ENCODE data around the gene CBX5. TPM values are rescaled to one million over a fixed set of nuclear protein-coding genes. Genes with fewer than 3 reads are reported as not detected.
"Not testable (repeated sequence)": the region's sequence is repeated elsewhere in the genome, so short reads cannot be mapped to it uniquely, and the experiment has no call there.

Gene CBX5
- total RNA-seq, 1 experiment from 2014 or later: 109 TPM

- ChIA-PET POLR2A (interaction anchor here (0.7 to 2.7 kb wide), 4 partner anchors 11 to 41 kb away, joined by 3 to 9 read pairs (median 6); partner anchors contain the start of genes CBX5 and HNRNPA1), CTCF (interaction anchor here (0.6 to 6.0 kb wide), 10 partner anchors 12 to 606 kb away, joined by 3 to 63 read pairs (median 5); no protein-coding TSS in a partner anchor)
- H3K9me3 Mint-ChIP-seq (ENCODE audit: unreplicated experiment): no peaks in the 10 kb centered on the region
- H3K36me3 Mint-ChIP-seq (ENCODE audit: insufficient read depth, unreplicated experiment): peaks cover 67% of the 10 kb centered on the region
- no peak overlapping the region for H3K4me3 Mint-ChIP-seq (ENCODE audit: unreplicated experiment)
- no peak for DNase-seq (ENCODE audit: unreplicated experiment)
- intact Hi-C loops (cut with micrococcal nuclease): no loop called here
- no TSS peak for BruUV-seq (replicated peaks)
- no peaks in the 10 kb centered on the region for H3K4me1 Mint-ChIP-seq (ENCODE audit: insufficient read depth, unreplicated experiment)
- H3K27ac Mint-ChIP-seq (ENCODE audit: low read depth, unreplicated experiment): peak overlapping the region; percentile 25
- TF ChIP-seq CTCF (IDR thresholded peaks at IDR 0.05; ENCODE audit: unreplicated experiment): no peak
- no peaks in the 10 kb centered on the region for H3K27me3 Mint-ChIP-seq (ENCODE audit: insufficient read depth, unreplicated experiment)
Measured at GRCh38 chr12:54240129-54240528, 39.8 kb downstream of the CBX5 start.

- DNase-seq (ENCODE audit: unreplicated experiment): no peak
- TF ChIP-seq CTCF (IDR thresholded peaks at IDR 0.05; ENCODE audit: unreplicated experiment): no peak
- Mint-ChIP-seq H3K27me3 (ENCODE audit: insufficient read depth, unreplicated experiment) (no peaks in the 10 kb centered on the region), H3K4me3 (ENCODE audit: unreplicated experiment) (no peak overlapping the region), H3K4me1 (ENCODE audit: insufficient read depth, unreplicated experiment) (no peaks in the 10 kb centered on the region), H3K36me3 (ENCODE audit: insufficient read depth, unreplicated experiment) (peaks cover 70% of the 10 kb centered on the region), H3K9me3 (ENCODE audit: unreplicated experiment) (no peaks in the 10 kb centered on the region), H3K27ac (ENCODE audit: low read depth, unreplicated experiment) (no peak overlapping the region)
- no TSS peak for BruUV-seq (replicated peaks)
- intact Hi-C loops (cut with micrococcal nuclease): no loop called here
- CTCF ChIA-PET: interaction anchor here (0.6 to 6.0 kb wide), 9 partner anchors 12 to 605 kb away, joined by 3 to 63 read pairs (median 4); no protein-coding TSS in a partner anchor
- POLR2A ChIA-PET: interaction anchor here (0.7 to 2.7 kb wide), 4 partner anchors 10 to 41 kb away, joined by 3 to 9 read pairs (median 6); partner anchors contain the start of genes CBX5 and HNRNPA1
Measured at GRCh38 chr12:54239620-54240019, 40.3 kb downstream of the CBX5 start.

- no peak for DNase-seq (ENCODE audit: unreplicated experiment)
- BruUV-seq (replicated peaks): TSS peak; percentile 1
- Mint-ChIP-seq H3K9me3 (ENCODE audit: unreplicated experiment) (no peaks in the 10 kb centered on the region), H3K4me1 (ENCODE audit: insufficient read depth, unreplicated experiment) (no peaks in the 10 kb centered on the region), H3K27me3 (ENCODE audit: insufficient read depth, unreplicated experiment) (no peaks in the 10 kb centered on the region), H3K4me3 (ENCODE audit: unreplicated experiment) (no peak overlapping the region), H3K27ac (ENCODE audit: low read depth, unreplicated experiment) (no peak overlapping the region), H3K36me3 (ENCODE audit: insufficient read depth, unreplicated experiment) (peaks cover 78% of the 10 kb centered on the region)
- ChIA-PET POLR2A (interaction anchor here (2.0 to 2.7 kb wide), 2 partner anchors 9 to 42 kb away, joined by 8 to 9 read pairs; partner anchors contain the start of genes CBX5 and HNRNPA1), CTCF (interaction anchor here (0.6 to 6.0 kb wide), 9 partner anchors 9 to 123 kb away, joined by 3 to 63 read pairs (median 5); no protein-coding TSS in a partner anchor)
- no peak for TF ChIP-seq CTCF (IDR thresholded peaks at IDR 0.05; ENCODE audit: unreplicated experiment)
- intact Hi-C loops (cut with micrococcal nuclease): no loop called here
Measured at GRCh38 chr12:54238531-54238930, 41.4 kb downstream of the CBX5 start.

GRCh38 chr12:54232790-54233189 lies 47.1 kb downstream of the CBX5 start:
- Mint-ChIP-seq H3K4me3 (ENCODE audit: unreplicated experiment) (no peak overlapping the region), H3K36me3 (ENCODE audit: insufficient read depth, unreplicated experiment) (peaks cover 50% of the 10 kb centered on the region), H3K27ac (ENCODE audit: low read depth, unreplicated experiment) (peak overlapping the region; percentile 65), H3K4me1 (ENCODE audit: insufficient read depth, unreplicated experiment) (peaks cover 17% of the 10 kb centered on the region), H3K9me3 (ENCODE audit: unreplicated experiment) (no peaks in the 10 kb centered on the region), H3K27me3 (ENCODE audit: insufficient read depth, unreplicated experiment) (no peaks in the 10 kb centered on the region)
- DNase-seq (ENCODE audit: unreplicated experiment): no peak
- intact Hi-C loops (cut with micrococcal nuclease): no loop called here
- TF ChIP-seq CTCF (IDR thresholded peaks at IDR 0.05; ENCODE audit: unreplicated experiment): no peak
- ChIA-PET CTCF (interaction anchor here (1.5 kb wide), 1 partner anchor 13 kb away, joined by 4 read pairs; no protein-coding TSS in a partner anchor), POLR2A (interaction anchor here (0.6 to 0.9 kb wide), 2 partner anchors 9 to 92 kb away, joined by 3 read pairs; partner anchors contain the start of gene COPZ1)
- BruUV-seq (replicated peaks): no TSS peak

GRCh38 chr12:54231269-54231668 lies 48.7 kb downstream of the CBX5 start:
- intact Hi-C loops (cut with micrococcal nuclease); DNase-seq (ENCODE audit: unreplicated experiment); H3K4me3 Mint-ChIP-seq (ENCODE audit: unreplicated experiment); H3K27me3 Mint-ChIP-seq (ENCODE audit: insufficient read depth, unreplicated experiment); BruUV-seq (replicated peaks); H3K9me3 Mint-ChIP-seq (ENCODE audit: unreplicated experiment): not testable (repeated sequence)
- H3K36me3 Mint-ChIP-seq (ENCODE audit: insufficient read depth, unreplicated experiment): peaks cover 35% of the 10 kb centered on the region
- H3K4me1 Mint-ChIP-seq (ENCODE audit: insufficient read depth, unreplicated experiment): peaks cover 17% of the 10 kb centered on the region
- ChIA-PET CTCF (interaction anchor here (1.0 to 1.9 kb wide), 5 partner anchors 9 to 484 kb away, joined by 3 to 7 read pairs (median 5); no protein-coding TSS in a partner anchor), POLR2A (interaction anchor here (1.1 kb wide), 1 partner anchor 10 kb away, joined by 7 read pairs; no protein-coding TSS in a partner anchor)
- peak overlapping the region; percentile 65 for H3K27ac Mint-ChIP-seq (ENCODE audit: low read depth, unreplicated experiment)
